ENCODE measurements around the gene MTERF4. TPM values are rescaled to one million over a fixed set of nuclear protein-coding genes. Genes with fewer than 3 reads are reported as not detected.
A peak's percentile ranks its signal among the peaks of the same experiment; 100 is the strongest.

The MTERF4 gene
- total and polyA plus RNA-seq, 10 of the 15 experiments (the other 5 are each of a cell fraction or from before 2014, with no cell fraction given): 36.7 to 69.1 (median 45.5) TPM

DNA sequence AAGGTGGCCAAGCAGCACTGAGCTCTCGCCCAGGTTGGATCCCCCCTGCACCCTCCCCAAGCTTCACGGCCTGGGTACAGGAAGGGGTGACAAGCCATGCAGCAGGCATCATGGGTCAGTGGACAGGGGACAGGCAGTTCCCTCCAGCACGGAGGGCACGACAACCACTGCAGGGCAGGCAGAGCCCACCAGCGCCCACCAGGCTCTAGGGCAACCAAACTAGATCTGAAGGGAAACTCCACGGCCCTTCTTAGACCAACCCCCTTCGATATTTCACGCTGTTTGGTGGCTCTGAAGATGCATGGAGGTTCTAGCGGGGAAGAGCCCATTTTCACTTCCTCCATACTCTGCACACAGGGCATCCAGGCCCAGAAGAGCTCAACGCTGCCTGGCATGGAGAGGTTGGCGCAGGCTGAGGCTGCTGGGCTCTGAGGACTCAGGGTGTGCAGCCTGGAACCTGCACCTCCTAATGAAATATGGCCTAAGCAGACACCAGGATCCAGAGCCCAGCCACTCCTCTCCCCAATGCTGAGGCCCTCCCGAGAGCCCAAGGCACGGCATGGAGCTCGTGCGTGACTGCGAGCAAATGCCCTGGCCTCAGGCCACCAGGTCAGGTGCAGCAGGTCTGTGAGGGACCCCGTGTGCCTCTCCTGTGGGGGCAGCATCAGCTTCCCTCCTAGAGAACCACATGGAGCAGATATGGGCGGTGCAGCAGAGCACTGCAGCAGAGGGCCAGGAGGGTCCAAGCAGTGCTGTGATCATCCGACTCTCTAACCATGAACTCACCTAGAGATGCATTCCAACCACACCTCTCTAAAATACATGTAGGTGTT is 8.7 kb upstream of the MTERF4 start (continued):
- TF ChIP-seq NFYB (IDR thresholded peaks at IDR 0.05; ENCODE audit: insufficient read depth, low read depth, low read length): no peak
- no peak; the same call in 1 of the 2 replicates for TF ChIP-seq CREM (IDR thresholded peaks at IDR 0.05; ENCODE audit: low read depth)
- TF ChIP-seq EP300 (IDR thresholded peaks at IDR 0.05; ENCODE audit: borderline replicate concordance in 1 of 2, control insufficient read depth in 1 of 2, low read depth in 2 of 2, low read length in 2 of 2): no peak
- TF ChIP-seq, protein P1, sequence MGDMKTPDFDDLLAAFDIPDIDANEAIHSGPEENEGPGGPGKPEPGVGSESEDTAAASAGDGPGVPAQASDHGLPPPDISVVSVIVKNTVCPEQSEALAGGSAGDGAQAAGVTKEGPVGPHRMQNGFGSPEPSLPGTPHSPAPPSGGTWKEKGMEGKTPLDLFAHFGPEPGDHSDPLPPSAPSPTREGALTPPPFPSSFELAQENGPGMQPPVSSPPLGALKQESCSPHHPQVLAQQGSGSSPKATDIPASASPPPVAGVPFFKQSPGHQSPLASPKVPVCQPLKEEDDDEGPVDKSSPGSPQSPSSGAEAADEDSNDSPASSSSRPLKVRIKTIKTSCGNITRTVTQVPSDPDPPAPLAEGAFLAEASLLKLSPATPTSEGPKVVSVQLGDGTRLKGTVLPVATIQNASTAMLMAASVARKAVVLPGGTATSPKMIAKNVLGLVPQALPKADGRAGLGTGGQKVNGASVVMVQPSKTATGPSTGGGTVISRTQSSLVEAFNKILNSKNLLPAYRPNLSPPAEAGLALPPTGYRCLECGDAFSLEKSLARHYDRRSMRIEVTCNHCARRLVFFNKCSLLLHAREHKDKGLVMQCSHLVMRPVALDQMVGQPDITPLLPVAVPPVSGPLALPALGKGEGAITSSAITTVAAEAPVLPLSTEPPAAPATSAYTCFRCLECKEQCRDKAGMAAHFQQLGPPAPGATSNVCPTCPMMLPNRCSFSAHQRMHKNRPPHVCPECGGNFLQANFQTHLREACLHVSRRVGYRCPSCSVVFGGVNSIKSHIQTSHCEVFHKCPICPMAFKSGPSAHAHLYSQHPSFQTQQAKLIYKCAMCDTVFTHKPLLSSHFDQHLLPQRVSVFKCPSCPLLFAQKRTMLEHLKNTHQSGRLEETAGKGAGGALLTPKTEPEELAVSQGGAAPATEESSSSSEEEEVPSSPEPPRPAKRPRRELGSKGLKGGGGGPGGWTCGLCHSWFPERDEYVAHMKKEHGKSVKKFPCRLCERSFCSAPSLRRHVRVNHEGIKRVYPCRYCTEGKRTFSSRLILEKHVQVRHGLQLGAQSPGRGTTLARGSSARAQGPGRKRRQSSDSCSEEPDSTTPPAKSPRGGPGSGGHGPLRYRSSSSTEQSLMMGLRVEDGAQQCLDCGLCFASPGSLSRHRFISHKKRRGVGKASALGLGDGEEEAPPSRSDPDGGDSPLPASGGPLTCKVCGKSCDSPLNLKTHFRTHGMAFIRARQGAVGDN (IDR thresholded peaks at IDR 0.05): peak; percentile 61
- TF ChIP-seq SUPT20H (IDR thresholded peaks at IDR 0.05; ENCODE audit: borderline replicate concordance, control insufficient read depth, low read depth, low read length): no peak
- TF ChIP-seq ZZZ3 (IDR thresholded peaks at IDR 0.05; ENCODE audit: control insufficient read depth, insufficient read length, low read depth): no peak
- TF ChIP-seq ZNF24 (IDR thresholded peaks at IDR 0.05): no peak
- no peak for TF ChIP-seq LARP7 (IDR thresholded peaks at IDR 0.05)
- no peak for TF ChIP-seq NR2C1 (IDR thresholded peaks at IDR 0.05)
- no peak for TF ChIP-seq EGR1 (IDR thresholded peaks at IDR 0.05; ENCODE audit: borderline replicate concordance in 1 of 2, low read depth in 2 of 2, low read length in 2 of 2)
- TF ChIP-seq SIN3A (IDR thresholded peaks at IDR 0.05; ENCODE audit: low read depth, low read length): no peak
- TF ChIP-seq SP1 (IDR thresholded peaks at IDR 0.05; ENCODE audit: low read depth, low read length): no peak
- TF ChIP-seq MTA2 (IDR thresholded peaks at IDR 0.05; ENCODE audit: low read depth): no peak
- no peak for TF ChIP-seq POLR2AphosphoS2 (IDR thresholded peaks at IDR 0.05; ENCODE audit: low read depth, low read length)
- TF ChIP-seq, protein P2, sequence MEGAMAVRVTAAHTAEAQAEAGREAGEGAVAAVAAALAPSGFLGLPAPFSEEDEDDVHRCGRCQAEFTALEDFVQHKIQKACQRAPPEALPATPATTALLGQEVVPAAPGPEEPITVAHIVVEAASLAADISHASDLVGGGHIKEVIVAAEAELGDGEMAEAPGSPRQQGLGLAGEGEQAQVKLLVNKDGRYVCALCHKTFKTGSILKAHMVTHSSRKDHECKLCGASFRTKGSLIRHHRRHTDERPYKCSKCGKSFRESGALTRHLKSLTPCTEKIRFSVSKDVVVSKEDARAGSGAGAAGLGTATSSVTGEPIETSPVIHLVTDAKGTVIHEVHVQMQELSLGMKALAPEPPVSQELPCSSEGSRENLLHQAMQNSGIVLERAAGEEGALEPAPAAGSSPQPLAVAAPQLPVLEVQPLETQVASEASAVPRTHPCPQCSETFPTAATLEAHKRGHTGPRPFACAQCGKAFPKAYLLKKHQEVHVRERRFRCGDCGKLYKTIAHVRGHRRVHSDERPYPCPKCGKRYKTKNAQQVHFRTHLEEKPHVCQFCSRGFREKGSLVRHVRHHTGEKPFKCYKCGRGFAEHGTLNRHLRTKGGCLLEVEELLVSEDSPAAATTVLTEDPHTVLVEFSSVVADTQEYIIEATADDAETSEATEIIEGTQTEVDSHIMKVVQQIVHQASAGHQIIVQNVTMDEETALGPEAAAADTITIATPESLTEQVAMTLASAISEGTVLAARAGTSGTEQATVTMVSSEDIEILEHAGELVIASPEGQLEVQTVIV (IDR thresholded peaks at IDR 0.05; ENCODE audit: borderline replicate concordance, partially characterized antibody): no peak
- TF ChIP-seq, protein P3, sequence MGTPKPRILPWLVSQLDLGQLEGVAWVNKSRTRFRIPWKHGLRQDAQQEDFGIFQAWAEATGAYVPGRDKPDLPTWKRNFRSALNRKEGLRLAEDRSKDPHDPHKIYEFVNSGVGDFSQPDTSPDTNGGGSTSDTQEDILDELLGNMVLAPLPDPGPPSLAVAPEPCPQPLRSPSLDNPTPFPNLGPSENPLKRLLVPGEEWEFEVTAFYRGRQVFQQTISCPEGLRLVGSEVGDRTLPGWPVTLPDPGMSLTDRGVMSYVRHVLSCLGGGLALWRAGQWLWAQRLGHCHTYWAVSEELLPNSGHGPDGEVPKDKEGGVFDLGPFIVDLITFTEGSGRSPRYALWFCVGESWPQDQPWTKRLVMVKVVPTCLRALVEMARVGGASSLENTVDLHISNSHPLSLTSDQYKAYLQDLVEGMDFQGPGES (IDR thresholded peaks at IDR 0.05): no peak
- TF ChIP-seq, protein P4, sequence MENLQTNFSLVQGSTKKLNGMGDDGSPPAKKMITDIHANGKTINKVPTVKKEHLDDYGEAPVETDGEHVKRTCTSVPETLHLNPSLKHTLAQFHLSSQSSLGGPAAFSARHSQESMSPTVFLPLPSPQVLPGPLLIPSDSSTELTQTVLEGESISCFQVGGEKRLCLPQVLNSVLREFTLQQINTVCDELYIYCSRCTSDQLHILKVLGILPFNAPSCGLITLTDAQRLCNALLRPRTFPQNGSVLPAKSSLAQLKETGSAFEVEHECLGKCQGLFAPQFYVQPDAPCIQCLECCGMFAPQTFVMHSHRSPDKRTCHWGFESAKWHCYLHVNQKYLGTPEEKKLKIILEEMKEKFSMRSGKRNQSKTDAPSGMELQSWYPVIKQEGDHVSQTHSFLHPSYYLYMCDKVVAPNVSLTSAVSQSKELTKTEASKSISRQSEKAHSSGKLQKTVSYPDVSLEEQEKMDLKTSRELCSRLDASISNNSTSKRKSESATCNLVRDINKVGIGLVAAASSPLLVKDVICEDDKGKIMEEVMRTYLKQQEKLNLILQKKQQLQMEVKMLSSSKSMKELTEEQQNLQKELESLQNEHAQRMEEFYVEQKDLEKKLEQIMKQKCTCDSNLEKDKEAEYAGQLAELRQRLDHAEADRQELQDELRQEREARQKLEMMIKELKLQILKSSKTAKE (IDR thresholded peaks at IDR 0.05; ENCODE audit: low read depth, poor library complexity, severe bottlenecking): no peak
- no peak for TF ChIP-seq TCF3 (IDR thresholded peaks at IDR 0.05; ENCODE audit: borderline replicate concordance, insufficient read depth, low read depth, low read length)
